ENCODE measurements around the gene PILRA. TPM values are rescaled to one million over a fixed set of nuclear protein-coding genes. Genes with fewer than 3 reads are reported as not detected.
"Not testable (repeated sequence)": the region's sequence is repeated elsewhere in the genome, so short reads cannot be mapped to it uniquely, and the experiment has no call there.

The PILRA gene
- 2.1 and 2.2 TPM in 2 replicates for total RNA-seq

- Mint-ChIP-seq H3K27me3 (no peaks in the 10 kb centered on the region), H3K9me3 (no peaks in the 10 kb centered on the region), H3K4me3 (no peak within 1 kb of the TSS), H3K27ac (peak within 1 kb of the TSS; percentile 59), H3K36me3 (ENCODE audit: low read depth) (no peaks in the 10 kb centered on the region), H3K4me1 (peaks cover 62% of the 10 kb centered on the region)
- CTCF ChIA-PET: interaction anchor here (1.2 to 1.5 kb wide), 2 partner anchors 29 to 34 kb away, joined by 3 to 10 read pairs; no protein-coding TSS in a partner anchor
- POLR2A ChIA-PET: no interaction called here
- DNase-seq (no peak), ATAC-seq (ENCODE audit: low read depth) (no peak)
- no peak for TF ChIP-seq CTCF (IDR thresholded peaks at IDR 0.05)
- intact Hi-C loops (cut with micrococcal nuclease): no loop called here
These were observed at the start of gene PILRA for GRCh38 chr7:100373261-100373831. PILRA (plus strand) TSS chr7:100373487; CDS start chr7:100373657, 170 bp downstream.

- CTCF ChIA-PET; H3K4me1 Mint-ChIP-seq; H3K9me3 Mint-ChIP-seq; H3K4me3 Mint-ChIP-seq; ATAC-seq (ENCODE audit: low read depth); H3K27me3 Mint-ChIP-seq; intact Hi-C loops (cut with micrococcal nuclease); POLR2A ChIA-PET; DNase-seq: not testable (repeated sequence)
- peaks cover 56% of the 10 kb centered on the region for H3K36me3 Mint-ChIP-seq (ENCODE audit: low read depth)
- H3K27ac Mint-ChIP-seq: peak overlapping the region; percentile 18
These were observed 49.1 kb upstream of the PILRA start for GRCh38 chr7:100324194-100324593.

- intact Hi-C loops (cut with micrococcal nuclease); H3K4me3 Mint-ChIP-seq; POLR2A ChIA-PET; H3K9me3 Mint-ChIP-seq; DNase-seq; H3K27me3 Mint-ChIP-seq; ATAC-seq (ENCODE audit: low read depth); H3K4me1 Mint-ChIP-seq; H3K27ac Mint-ChIP-seq; CTCF ChIA-PET: not testable (repeated sequence)
- peaks cover 52% of the 10 kb centered on the region for H3K36me3 Mint-ChIP-seq (ENCODE audit: low read depth)
These were observed 47.6 kb upstream of the PILRA start for GRCh38 chr7:100325671-100326070.

DNA sequence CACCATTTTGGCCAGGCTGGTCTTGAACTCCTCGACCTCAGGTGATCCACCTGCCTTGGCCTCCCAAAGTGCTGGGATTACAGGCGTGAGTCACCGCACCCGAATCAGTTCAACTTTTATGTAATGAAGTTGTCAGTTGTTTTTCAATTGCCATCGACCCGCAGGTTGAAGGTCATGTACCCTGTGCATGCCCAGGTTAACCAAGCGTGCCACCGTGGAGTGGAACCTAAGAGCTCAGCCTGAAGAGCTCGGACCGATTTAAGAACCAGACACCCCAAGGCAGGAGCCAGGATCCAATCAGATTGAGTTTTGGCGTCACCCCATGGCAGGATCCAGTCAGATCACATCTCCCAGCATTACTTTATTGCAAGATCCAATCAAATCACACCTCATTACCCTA is 46.4 kb upstream of the PILRA start:
- CTCF ChIA-PET; H3K27me3 Mint-ChIP-seq; intact Hi-C loops (cut with micrococcal nuclease); DNase-seq; H3K4me3 Mint-ChIP-seq; H3K27ac Mint-ChIP-seq; H3K4me1 Mint-ChIP-seq; ATAC-seq (ENCODE audit: low read depth); H3K9me3 Mint-ChIP-seq: not testable (repeated sequence)
- H3K36me3 Mint-ChIP-seq (ENCODE audit: low read depth): peaks cover 54% of the 10 kb centered on the region
- POLR2A ChIA-PET: interaction anchor here (0.7 kb wide), 1 partner anchor 176 kb away, joined by 3 read pairs; no protein-coding TSS in a partner anchor

DNA sequence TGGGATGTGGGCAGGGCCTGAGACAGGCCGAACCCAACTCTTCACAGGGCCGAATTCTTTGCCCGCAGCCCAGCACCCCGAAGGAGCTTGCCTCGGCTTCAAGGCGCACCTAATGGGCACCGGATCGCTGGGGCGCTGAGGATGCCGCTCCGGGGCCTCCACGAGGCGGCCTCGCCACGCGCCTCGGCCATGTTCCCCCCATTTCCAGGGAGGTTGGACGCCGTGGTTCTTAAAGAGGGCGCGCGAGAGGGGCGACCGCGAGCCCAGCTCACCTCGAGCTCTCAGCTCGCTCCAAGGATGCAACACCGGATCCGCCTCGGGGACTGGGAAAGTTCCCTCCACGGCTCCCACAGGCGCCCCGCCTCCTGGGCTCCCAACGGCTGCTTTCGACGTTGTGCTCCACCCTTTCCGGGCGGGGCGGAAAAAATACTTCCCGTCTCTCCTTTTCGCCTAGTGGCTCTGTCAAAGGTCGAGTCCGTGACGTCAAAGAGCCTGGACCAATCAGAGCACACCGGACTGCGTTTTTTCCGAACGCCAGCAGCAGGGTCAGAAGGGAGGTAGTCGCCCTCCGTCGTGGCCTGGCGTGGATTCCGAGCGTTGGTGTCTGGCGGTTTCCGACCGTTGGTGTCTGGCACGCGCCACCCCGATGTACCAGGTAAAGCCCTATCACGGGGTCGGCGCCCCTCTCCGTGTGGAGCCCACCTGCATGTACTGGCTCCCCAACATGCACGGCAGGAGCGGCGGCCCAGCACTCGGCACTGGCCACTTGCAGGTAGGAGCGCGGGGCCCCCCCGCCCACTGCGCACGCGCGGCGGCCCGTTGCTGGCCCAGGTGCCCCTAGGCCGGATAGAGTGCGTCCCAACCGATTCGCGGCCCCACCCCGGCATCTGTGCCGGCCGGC is 37.5 kb upstream of the PILRA start:
- CTCF ChIA-PET, H3K9me3 Mint-ChIP-seq, H3K27me3 Mint-ChIP-seq: not testable (repeated sequence)
- Mint-ChIP-seq H3K4me3 (peak overlapping the region; percentile 93), H3K36me3 (ENCODE audit: low read depth) (peaks cover 34% of the 10 kb centered on the region), H3K4me1 (peaks cover 24% of the 10 kb centered on the region), H3K27ac (peak overlapping the region; percentile 86)
- DNase-seq (peak; percentile 85), ATAC-seq (ENCODE audit: low read depth) (peak; percentile 92)
- POLR2A ChIA-PET: interaction anchor here (0.6 to 1.2 kb wide), 6 partner anchors 9 to 187 kb away, joined by 3 to 6 read pairs (median 3); partner anchors contain the start of gene LAMTOR4
- intact Hi-C loops (cut with micrococcal nuclease): loop anchor here (1.0 to 2.0 kb wide), 3 partner anchors 8 to 93 kb away; partner anchors contain the start of genes MEPCE and ZCWPW1

- POLR2A ChIA-PET; intact Hi-C loops (cut with micrococcal nuclease): not testable (repeated sequence)
These were observed 35.1 kb upstream of the PILRA start for GRCh38 chr7:100338083-100338696.

GRCh38 chr7:100341286-100341685 is 32.0 kb upstream of the PILRA start:
- H3K27me3 Mint-ChIP-seq; POLR2A ChIA-PET; DNase-seq; ATAC-seq (ENCODE audit: low read depth); H3K9me3 Mint-ChIP-seq; H3K4me3 Mint-ChIP-seq; CTCF ChIA-PET: not testable (repeated sequence)
- intact Hi-C loops (cut with micrococcal nuclease): loop anchor here (10.0 kb wide), 2 partner anchors 146 to 426 kb away; partner anchors contain the start of gene TRIM4
- Mint-ChIP-seq H3K4me1 (peaks cover 49% of the 10 kb centered on the region), H3K27ac (peak overlapping the region; percentile 50), H3K36me3 (ENCODE audit: low read depth) (peaks cover 62% of the 10 kb centered on the region)

More at GRCh38 chr7:100338083-100338696, 35.1 kb upstream of the PILRA start:
- ATAC-seq (ENCODE audit: low read depth); H3K27me3 Mint-ChIP-seq; DNase-seq; CTCF ChIA-PET; H3K27ac Mint-ChIP-seq; H3K4me3 Mint-ChIP-seq; H3K9me3 Mint-ChIP-seq: not testable (repeated sequence)
- Mint-ChIP-seq H3K4me1 (peaks cover 40% of the 10 kb centered on the region), H3K36me3 (ENCODE audit: low read depth) (peaks cover 47% of the 10 kb centered on the region)
